ENCODE data around the gene HGFAC.
"Not testable (repeated sequence)": the region's sequence is repeated elsewhere in the genome, so short reads cannot be mapped to it uniquely, and the experiment has no call there.

HGFAC gene

GRCh38 chr4:3442959-3443749, 1.4 kb downstream of the HGFAC start:
- DNase-seq (ENCODE audit: low spot score): peak; percentile 81

- DNase-seq (ENCODE audit: low spot score): no peak
Observed at GRCh38 chr4:3443750-3444309, 2.1 kb downstream of the HGFAC start.

GRCh38 chr4:3444351-3445110, 2.8 kb downstream of the HGFAC start:
- DNase-seq (ENCODE audit: low spot score): no peak

GRCh38 chr4:3445111-3445820, 3.5 kb downstream of the HGFAC start:
- DNase-seq (ENCODE audit: low spot score): no peak

- no peak for DNase-seq (ENCODE audit: low spot score)
Observed at GRCh38 chr4:3445829-3446545, 4.2 kb downstream of the HGFAC start.

GRCh38 chr4:3446631-3447320, 5.0 kb downstream of the HGFAC start:
- DNase-seq (ENCODE audit: low spot score): no peak

GRCh38 chr4:3447431-3448395, 5.9 kb downstream of the HGFAC start:
- no peak for DNase-seq (ENCODE audit: low spot score)

GRCh38 chr4:3449047-3449573, 7.3 kb downstream of the HGFAC start:
- DNase-seq (ENCODE audit: low spot score): no peak

GRCh38 chr4:3449574-3450534, 8.1 kb downstream of the HGFAC start:
- no peak for DNase-seq (ENCODE audit: low spot score)

GRCh38 chr4:3450643-3451042, 8.9 kb downstream of the HGFAC start:
- DNase-seq (ENCODE audit: low spot score): no peak

GRCh38 chr4:3451956-3452355, 10.2 kb downstream of the HGFAC start:
- DNase-seq (ENCODE audit: low spot score): no peak

GRCh38 chr4:3452376-3452775, 10.6 kb downstream of the HGFAC start:
- DNase-seq (ENCODE audit: low spot score): no peak

- DNase-seq (ENCODE audit: low spot score): not testable (repeated sequence)
Observed at GRCh38 chr4:3455596-3455995, 13.8 kb downstream of the HGFAC start.

GRCh38 chr4:3458371-3458770, 16.6 kb downstream of the HGFAC start:
- no peak for DNase-seq (ENCODE audit: low spot score)

- not testable (repeated sequence) for DNase-seq (ENCODE audit: low spot score)
Observed at GRCh38 chr4:3459156-3459555, 17.4 kb downstream of the HGFAC start.

GRCh38 chr4:3460926-3461325, 19.2 kb downstream of the HGFAC start:
- DNase-seq (ENCODE audit: low spot score): no peak

GRCh38 chr4:3461515-3462291, 19.9 kb downstream of the HGFAC start:
- no peak for DNase-seq (ENCODE audit: low spot score)

- no peak for DNase-seq (ENCODE audit: low spot score)
Observed at GRCh38 chr4:3462321-3462789, 20.6 kb downstream of the HGFAC start.

All from ecto neural progenitor cell (in vitro differentiated cells).